ENCODE measurements around the gene TMEM135. TPM values are rescaled to one million over a fixed set of nuclear protein-coding genes. Genes with fewer than 3 reads are reported as not detected.

TMEM135 gene
- total RNA-seq, 1 donor from 2014 or later, result 22.3 TPM

DNA sequence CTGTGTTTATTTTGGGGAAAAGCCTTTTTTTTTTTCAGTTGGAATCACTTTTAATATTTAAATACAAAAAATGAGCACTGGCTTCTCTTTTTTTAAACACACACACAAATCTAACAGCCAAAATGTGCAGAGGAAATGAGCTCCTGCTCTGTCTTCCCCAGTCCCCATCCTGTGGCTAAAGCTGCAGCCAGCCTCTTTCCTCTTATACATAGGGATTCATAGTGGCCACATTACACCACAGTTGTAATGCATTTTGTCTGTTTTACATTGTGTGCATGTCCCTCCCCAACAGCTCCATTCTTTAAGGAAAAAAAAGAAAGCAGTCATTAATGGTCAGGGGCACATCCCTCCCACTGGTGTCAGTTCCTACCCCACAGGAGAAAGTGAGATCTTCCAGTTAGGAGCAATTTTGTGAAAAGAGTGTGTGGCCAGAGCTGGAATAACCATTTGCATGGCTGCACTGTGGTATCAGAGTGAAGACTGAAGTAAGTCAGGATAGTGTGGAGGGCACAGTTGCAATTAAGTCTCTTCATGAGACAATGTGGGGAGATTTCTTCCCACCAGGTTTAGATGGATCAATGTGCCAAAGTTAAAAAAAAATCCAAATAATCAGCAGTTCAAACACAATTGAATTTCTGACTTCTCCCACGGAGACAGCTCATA is 220.6 kb downstream of the TMEM135 start:
- H3K27ac ChIP-seq, result no peak overlapping the region
- no peaks in the 10 kb centered on the region for H3K36me3 ChIP-seq
- H3K4me3 ChIP-seq, result no peak overlapping the region
- no peaks in the 10 kb centered on the region for H3K27me3 ChIP-seq (ENCODE audit: low read depth)
- intact Hi-C loops (cut with DNase I), result no loop called here
- ATAC-seq, result no peak
- TF ChIP-seq, protein P1, sequence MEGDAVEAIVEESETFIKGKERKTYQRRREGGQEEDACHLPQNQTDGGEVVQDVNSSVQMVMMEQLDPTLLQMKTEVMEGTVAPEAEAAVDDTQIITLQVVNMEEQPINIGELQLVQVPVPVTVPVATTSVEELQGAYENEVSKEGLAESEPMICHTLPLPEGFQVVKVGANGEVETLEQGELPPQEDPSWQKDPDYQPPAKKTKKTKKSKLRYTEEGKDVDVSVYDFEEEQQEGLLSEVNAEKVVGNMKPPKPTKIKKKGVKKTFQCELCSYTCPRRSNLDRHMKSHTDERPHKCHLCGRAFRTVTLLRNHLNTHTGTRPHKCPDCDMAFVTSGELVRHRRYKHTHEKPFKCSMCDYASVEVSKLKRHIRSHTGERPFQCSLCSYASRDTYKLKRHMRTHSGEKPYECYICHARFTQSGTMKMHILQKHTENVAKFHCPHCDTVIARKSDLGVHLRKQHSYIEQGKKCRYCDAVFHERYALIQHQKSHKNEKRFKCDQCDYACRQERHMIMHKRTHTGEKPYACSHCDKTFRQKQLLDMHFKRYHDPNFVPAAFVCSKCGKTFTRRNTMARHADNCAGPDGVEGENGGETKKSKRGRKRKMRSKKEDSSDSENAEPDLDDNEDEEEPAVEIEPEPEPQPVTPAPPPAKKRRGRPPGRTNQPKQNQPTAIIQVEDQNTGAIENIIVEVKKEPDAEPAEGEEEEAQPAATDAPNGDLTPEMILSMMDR (IDR thresholded peaks at IDR 0.05), result no peak
- H3K4me1 ChIP-seq, result peaks cover 6% of the 10 kb centered on the region
- H3K9me3 ChIP-seq, result no peaks in the 10 kb centered on the region
- DNase-seq, result no peak

DNA sequence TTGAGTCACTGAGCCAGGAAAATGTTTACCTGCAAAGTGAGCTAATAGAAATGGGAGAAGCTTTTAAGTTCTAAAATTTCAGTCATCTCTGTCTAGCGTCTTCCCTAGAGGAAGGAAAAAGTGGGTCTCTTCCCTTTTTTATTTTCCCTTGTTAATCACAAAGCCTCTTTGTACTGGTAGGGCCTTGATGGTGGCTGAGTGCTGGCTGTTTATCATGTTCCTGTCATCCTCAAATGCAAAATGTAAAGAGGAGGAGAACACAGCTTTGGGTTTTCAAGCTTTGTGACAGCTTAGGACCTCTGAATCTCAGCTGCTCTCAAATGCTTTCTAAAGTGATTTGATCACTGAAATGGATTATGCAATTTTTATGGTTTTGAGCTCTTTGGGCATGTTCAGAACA is 222.0 kb downstream of the TMEM135 start:
- DNase-seq (no peak), ATAC-seq (no peak)
- Histone ChIP-seq H3K27me3 (ENCODE audit: low read depth) (no peaks in the 10 kb centered on the region), H3K9me3 (no peaks in the 10 kb centered on the region), H3K27ac (no peak overlapping the region), H3K4me1 (peaks cover 6% of the 10 kb centered on the region), H3K36me3 (no peaks in the 10 kb centered on the region), H3K4me3 (no peak overlapping the region)
- TF ChIP-seq, protein P1 (IDR thresholded peaks at IDR 0.05), result no peak
- intact Hi-C loops (cut with DNase I), result no loop called here

DNA sequence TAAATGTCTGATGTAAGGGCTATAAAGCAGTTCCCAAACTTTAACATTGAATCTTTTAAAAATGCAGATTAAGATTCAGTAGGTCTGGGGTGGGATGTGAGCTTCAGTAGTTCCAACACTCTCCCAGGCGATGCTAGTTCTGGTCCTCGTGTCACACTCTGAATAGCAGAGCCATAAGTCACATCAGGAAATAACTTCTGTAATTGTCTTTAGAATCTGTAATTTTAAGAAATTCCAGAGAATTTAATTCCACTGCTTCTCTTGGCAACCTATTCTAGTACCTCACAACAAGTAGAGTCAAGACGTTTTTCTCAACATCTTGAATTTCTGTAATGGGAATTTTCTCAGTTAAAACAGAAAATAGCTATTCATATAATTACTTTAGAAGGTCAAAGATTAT is 223.1 kb downstream of the TMEM135 start:
- Histone ChIP-seq H3K27ac (no peak overlapping the region), H3K4me1 (peaks cover 6% of the 10 kb centered on the region), H3K9me3 (no peaks in the 10 kb centered on the region), H3K4me3 (no peak overlapping the region), H3K36me3 (no peaks in the 10 kb centered on the region), H3K27me3 (ENCODE audit: low read depth) (no peaks in the 10 kb centered on the region)
- intact Hi-C loops (cut with DNase I), result no loop called here
- ATAC-seq, result no peak
- TF ChIP-seq, protein P1 (IDR thresholded peaks at IDR 0.05), result no peak
- no peak for DNase-seq

DNA sequence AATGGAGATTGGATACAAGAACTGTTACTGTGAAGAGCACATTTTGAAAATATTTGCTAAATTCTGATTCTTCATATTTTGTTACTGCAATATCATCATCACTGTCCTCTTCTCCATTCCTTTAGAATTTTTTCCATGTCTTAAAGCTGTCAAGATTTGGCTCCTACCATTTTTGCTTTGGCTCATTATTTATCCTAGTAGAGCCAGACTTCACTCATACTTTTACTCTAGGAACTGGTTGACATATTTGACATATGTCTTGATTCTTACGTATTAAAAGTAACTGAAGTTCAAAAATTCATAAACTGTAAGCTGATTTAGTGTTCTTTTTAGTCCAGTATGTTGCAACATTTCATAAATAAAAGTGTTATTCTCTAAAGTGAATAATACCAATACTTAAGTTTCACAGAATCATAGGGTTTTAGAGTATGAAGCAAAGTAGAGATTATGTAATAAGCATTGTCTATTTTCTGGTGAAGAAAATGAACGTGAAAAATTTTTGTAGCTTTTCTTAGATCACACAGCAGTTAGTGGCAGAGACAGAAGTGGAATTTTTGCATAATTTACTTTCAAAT is 225.6 kb downstream of the TMEM135 start:
- TF ChIP-seq, protein P1 (IDR thresholded peaks at IDR 0.05), result no peak
- no peak for DNase-seq
- no peak overlapping the region for H3K27ac ChIP-seq
- no peaks in the 10 kb centered on the region for H3K36me3 ChIP-seq
- H3K9me3 ChIP-seq, result no peaks in the 10 kb centered on the region
- intact Hi-C loops (cut with DNase I), result no loop called here
- no peaks in the 10 kb centered on the region for H3K27me3 ChIP-seq (ENCODE audit: low read depth)
- H3K4me1 ChIP-seq, result peaks cover 6% of the 10 kb centered on the region
- ATAC-seq, result no peak
- no peak overlapping the region for H3K4me3 ChIP-seq

DNA sequence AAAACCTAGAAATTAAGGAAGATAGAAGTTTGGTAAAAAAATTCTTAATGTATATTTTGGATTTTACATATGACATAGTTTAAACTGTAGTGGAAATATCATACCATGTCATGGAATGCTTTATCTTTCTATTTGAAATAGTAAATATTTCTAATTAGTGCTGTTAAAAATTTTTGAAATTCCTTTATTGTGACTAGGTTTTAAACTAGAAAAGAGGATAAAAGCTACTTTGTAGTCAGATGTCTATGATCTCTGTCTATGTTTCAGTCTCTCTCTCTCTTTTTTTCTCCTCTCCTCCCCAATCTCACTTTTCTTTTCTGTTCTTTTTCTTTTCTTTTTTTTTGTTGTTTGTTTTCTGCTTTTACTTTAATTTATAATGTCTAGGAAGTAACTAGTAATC is 226.2 kb downstream of the TMEM135 start:
- Histone ChIP-seq H3K27me3 (ENCODE audit: low read depth) (no peaks in the 10 kb centered on the region), H3K27ac (no peak overlapping the region), H3K4me3 (no peak overlapping the region), H3K36me3 (no peaks in the 10 kb centered on the region), H3K9me3 (no peaks in the 10 kb centered on the region), H3K4me1 (peaks cover 6% of the 10 kb centered on the region)
- DNase-seq (no peak), ATAC-seq (no peak)
- TF ChIP-seq, protein P1 (IDR thresholded peaks at IDR 0.05), result no peak
- intact Hi-C loops (cut with DNase I), result no loop called here
